ENCODE data around the gene DUSP19.

GRCh38 chr2:183069174-183069573 is 9.4 kb upstream of the DUSP19 start:
- TF ChIP-seq CTCF (conservative IDR thresholded peaks at IDR 0.05) (no peak), ZFX (IDR thresholded peaks at IDR 0.05) (no peak)

Data from C4-2B (cell line).